Hepatocyte (in vitro differentiated cells): Measurements from ENCODE around the gene TTBK1.

ENCODE experiments used
- CTCF ChIP-seq: fragments of 200-600 bp; sonication (generic); IDR thresholded peaks from 2 replicates; pipeline ENCODE4 v1.5.1; 2016; ENCODE audit warnings: antibody characterized with exemption, mild to moderate bottlenecking; ENCODE audit not compliant: poor library complexity
- EZH2 ChIP-seq: fragments of 200-600 bp; sonication (generic); IDR thresholded peaks from 2 replicates; pipeline ENCODE4 v1.6.1; 2016; ENCODE audit warnings: antibody characterized with exemption, mild to moderate bottlenecking, borderline replicate concordance

- no peak for TF ChIP-seq CTCF
- no peak for TF ChIP-seq EZH2
These were observed 31.8 kb downstream of the TTBK1 start for GRCh38 chr6:43274916-43275597.
